ENCODE results near the gene GRIK2. TPM values are rescaled to one million over a fixed set of nuclear protein-coding genes. Genes with fewer than 3 reads are reported as not detected.
"Not testable (repeated sequence)": the region's sequence is repeated elsewhere in the genome, so short reads cannot be mapped to it uniquely, and the experiment has no call there.

GRIK2 gene
- total RNA-seq: not detected

GRCh38 chr6:101393251-101393828 is at the start of gene GRIK2:
Gene GRIK2, plus strand, starts transcription at chr6:101393708.
- DNase-seq: no peak
- H3K4me3 Mint-ChIP-seq: no peak within 1 kb of the TSS
- peaks cover under 1% of the 10 kb centered on the region for H3K36me3 Mint-ChIP-seq
- H3K4me1 Mint-ChIP-seq (ENCODE audit: low read depth): no peaks in the 10 kb centered on the region
- H3K9me3 Mint-ChIP-seq: peaks cover 2% of the 10 kb centered on the region
- intact Hi-C loops (cut with micrococcal nuclease): no loop called here
- CTCF ChIA-PET: no interaction called here
- POLR2A ChIA-PET: no interaction called here
- H3K27ac Mint-ChIP-seq: no peak within 1 kb of the TSS
- peaks cover 33% of the 10 kb centered on the region for H3K27me3 Mint-ChIP-seq

- ChIA-PET POLR2A (no interaction called here), CTCF (no interaction called here)
- H3K4me1 Mint-ChIP-seq (ENCODE audit: low read depth): no peaks in the 10 kb centered on the region
- H3K4me3 Mint-ChIP-seq: no peak overlapping the region
- intact Hi-C loops (cut with micrococcal nuclease): no loop called here
- H3K27ac Mint-ChIP-seq: no peak overlapping the region
- H3K36me3 Mint-ChIP-seq: no peaks in the 10 kb centered on the region
- peaks cover 4% of the 10 kb centered on the region for H3K9me3 Mint-ChIP-seq
- no peaks in the 10 kb centered on the region for H3K27me3 Mint-ChIP-seq
- no peak for DNase-seq
Measured at GRCh38 chr6:101344885-101345284, 48.6 kb upstream of the GRIK2 start.

- ChIA-PET POLR2A (no interaction called here), CTCF (no interaction called here)
- Mint-ChIP-seq H3K27ac (no peak overlapping the region), H3K27me3 (no peaks in the 10 kb centered on the region), H3K36me3 (no peaks in the 10 kb centered on the region), H3K9me3 (peaks cover 3% of the 10 kb centered on the region), H3K4me1 (ENCODE audit: low read depth) (no peaks in the 10 kb centered on the region), H3K4me3 (no peak overlapping the region)
- intact Hi-C loops (cut with micrococcal nuclease): no loop called here
- DNase-seq: no peak
Measured at GRCh38 chr6:101348816-101349215, 44.7 kb upstream of the GRIK2 start.

- H3K27ac Mint-ChIP-seq; DNase-seq; POLR2A ChIA-PET; intact Hi-C loops (cut with micrococcal nuclease); H3K36me3 Mint-ChIP-seq; H3K27me3 Mint-ChIP-seq; CTCF ChIA-PET; H3K4me3 Mint-ChIP-seq; H3K4me1 Mint-ChIP-seq (ENCODE audit: low read depth); H3K9me3 Mint-ChIP-seq: not testable (repeated sequence)
Measured at GRCh38 chr6:101350631-101351030, 42.9 kb upstream of the GRIK2 start.

- POLR2A ChIA-PET: no interaction called here
- Mint-ChIP-seq H3K4me1 (ENCODE audit: low read depth) (no peaks in the 10 kb centered on the region), H3K36me3 (no peaks in the 10 kb centered on the region), H3K9me3 (peaks cover 3% of the 10 kb centered on the region), H3K27me3 (no peaks in the 10 kb centered on the region), H3K27ac (no peak overlapping the region), H3K4me3 (no peak overlapping the region)
- CTCF ChIA-PET: no interaction called here
- intact Hi-C loops (cut with micrococcal nuclease): no loop called here
- no peak for DNase-seq
Measured at GRCh38 chr6:101351173-101351572, 42.3 kb upstream of the GRIK2 start.

GRCh38 chr6:101352316-101352715 is 41.2 kb upstream of the GRIK2 start:
- H3K36me3 Mint-ChIP-seq: no peaks in the 10 kb centered on the region
- no peak overlapping the region for H3K27ac Mint-ChIP-seq
- CTCF ChIA-PET: no interaction called here
- no peaks in the 10 kb centered on the region for H3K27me3 Mint-ChIP-seq
- intact Hi-C loops (cut with micrococcal nuclease): no loop called here
- DNase-seq: no peak
- no peaks in the 10 kb centered on the region for H3K4me1 Mint-ChIP-seq (ENCODE audit: low read depth)
- POLR2A ChIA-PET: no interaction called here
- H3K4me3 Mint-ChIP-seq: no peak overlapping the region
- no peaks in the 10 kb centered on the region for H3K9me3 Mint-ChIP-seq

GRCh38 chr6:101365181-101365580 is 28.3 kb upstream of the GRIK2 start:
- no peaks in the 10 kb centered on the region for H3K36me3 Mint-ChIP-seq
- DNase-seq: no peak
- intact Hi-C loops (cut with micrococcal nuclease): no loop called here
- no peak overlapping the region for H3K4me3 Mint-ChIP-seq
- H3K4me1 Mint-ChIP-seq (ENCODE audit: low read depth): no peaks in the 10 kb centered on the region
- peaks cover 3% of the 10 kb centered on the region for H3K9me3 Mint-ChIP-seq
- no peak overlapping the region for H3K27ac Mint-ChIP-seq
- H3K27me3 Mint-ChIP-seq: no peaks in the 10 kb centered on the region
- ChIA-PET POLR2A (no interaction called here), CTCF (no interaction called here)

- no peak overlapping the region for H3K4me3 Mint-ChIP-seq
- CTCF ChIA-PET: no interaction called here
- POLR2A ChIA-PET: no interaction called here
- no peak for DNase-seq
- H3K27ac Mint-ChIP-seq: no peak overlapping the region
- no peaks in the 10 kb centered on the region for H3K4me1 Mint-ChIP-seq (ENCODE audit: low read depth)
- intact Hi-C loops (cut with micrococcal nuclease): no loop called here
- H3K27me3 Mint-ChIP-seq: no peaks in the 10 kb centered on the region
- peaks cover 6% of the 10 kb centered on the region for H3K9me3 Mint-ChIP-seq
- H3K36me3 Mint-ChIP-seq: no peaks in the 10 kb centered on the region
Measured at GRCh38 chr6:101379926-101380325, 13.6 kb upstream of the GRIK2 start.

- CTCF ChIA-PET: no interaction called here
- Mint-ChIP-seq H3K36me3 (no peaks in the 10 kb centered on the region), H3K4me1 (ENCODE audit: low read depth) (no peaks in the 10 kb centered on the region), H3K4me3 (no peak overlapping the region), H3K9me3 (peaks cover 6% of the 10 kb centered on the region), H3K27ac (no peak overlapping the region), H3K27me3 (no peaks in the 10 kb centered on the region)
- POLR2A ChIA-PET: no interaction called here
- intact Hi-C loops (cut with micrococcal nuclease): no loop called here
- DNase-seq: no peak
Measured at GRCh38 chr6:101380897-101381630, 12.4 kb upstream of the GRIK2 start.

GRCh38 chr6:101383747-101384146 is 9.8 kb upstream of the GRIK2 start:
- CTCF ChIA-PET; H3K9me3 Mint-ChIP-seq; DNase-seq; H3K4me1 Mint-ChIP-seq (ENCODE audit: low read depth); H3K36me3 Mint-ChIP-seq; H3K27me3 Mint-ChIP-seq; H3K27ac Mint-ChIP-seq; H3K4me3 Mint-ChIP-seq; intact Hi-C loops (cut with micrococcal nuclease); POLR2A ChIA-PET: not testable (repeated sequence)

- no peak overlapping the region for H3K27ac Mint-ChIP-seq
- H3K9me3 Mint-ChIP-seq: peaks cover 4% of the 10 kb centered on the region
- peaks cover 7% of the 10 kb centered on the region for H3K27me3 Mint-ChIP-seq
- intact Hi-C loops (cut with micrococcal nuclease): no loop called here
- ChIA-PET CTCF (no interaction called here), POLR2A (no interaction called here)
- H3K4me1 Mint-ChIP-seq (ENCODE audit: low read depth): no peaks in the 10 kb centered on the region
- no peaks in the 10 kb centered on the region for H3K36me3 Mint-ChIP-seq
- no peak for DNase-seq
- H3K4me3 Mint-ChIP-seq: no peak overlapping the region
Measured at GRCh38 chr6:101386982-101387381, 6.5 kb upstream of the GRIK2 start.

GRCh38 chr6:101391772-101392585 is 1.5 kb upstream of the GRIK2 start:
- Mint-ChIP-seq H3K4me1 (ENCODE audit: low read depth) (no peaks in the 10 kb centered on the region), H3K27me3 (peaks cover 27% of the 10 kb centered on the region), H3K4me3 (no peak overlapping the region), H3K36me3 (no peaks in the 10 kb centered on the region), H3K27ac (no peak overlapping the region), H3K9me3 (no peaks in the 10 kb centered on the region)
- ChIA-PET CTCF (no interaction called here), POLR2A (no interaction called here)
- intact Hi-C loops (cut with micrococcal nuclease): no loop called here
- no peak for DNase-seq
